ENCODE results near the gene SCRN2. TPM values are rescaled to one million over a fixed set of nuclear protein-coding genes. Genes with fewer than 3 reads are reported as not detected.
A peak's percentile ranks its signal among the peaks of the same experiment; 100 is the strongest.

SCRN2 gene
- total and polyA plus RNA-seq, 7 donors: 22.5 to 44.6 (median 28.8) TPM

DNA sequence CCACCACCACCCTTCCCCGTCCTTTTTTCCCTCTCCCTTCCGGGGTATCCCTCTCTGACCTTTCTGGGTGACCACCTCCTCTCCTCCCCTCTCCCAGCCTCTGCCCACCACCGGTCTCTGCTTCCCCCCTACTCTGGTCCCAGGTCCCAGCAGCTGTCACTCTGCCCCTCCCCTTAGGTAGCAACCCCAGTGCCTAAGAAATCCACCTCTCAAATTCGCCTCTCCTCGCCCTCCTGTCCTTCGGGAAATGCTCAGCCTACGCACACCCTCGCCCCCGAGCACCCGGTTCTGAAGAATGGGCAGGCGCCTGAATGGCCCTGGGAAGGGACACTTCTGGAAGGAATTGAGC, 10.7 kb upstream of the SCRN2 start:
- no peak for TF ChIP-seq EP300 (IDR thresholded peaks at IDR 0.05)
- TF ChIP-seq, protein P1, sequence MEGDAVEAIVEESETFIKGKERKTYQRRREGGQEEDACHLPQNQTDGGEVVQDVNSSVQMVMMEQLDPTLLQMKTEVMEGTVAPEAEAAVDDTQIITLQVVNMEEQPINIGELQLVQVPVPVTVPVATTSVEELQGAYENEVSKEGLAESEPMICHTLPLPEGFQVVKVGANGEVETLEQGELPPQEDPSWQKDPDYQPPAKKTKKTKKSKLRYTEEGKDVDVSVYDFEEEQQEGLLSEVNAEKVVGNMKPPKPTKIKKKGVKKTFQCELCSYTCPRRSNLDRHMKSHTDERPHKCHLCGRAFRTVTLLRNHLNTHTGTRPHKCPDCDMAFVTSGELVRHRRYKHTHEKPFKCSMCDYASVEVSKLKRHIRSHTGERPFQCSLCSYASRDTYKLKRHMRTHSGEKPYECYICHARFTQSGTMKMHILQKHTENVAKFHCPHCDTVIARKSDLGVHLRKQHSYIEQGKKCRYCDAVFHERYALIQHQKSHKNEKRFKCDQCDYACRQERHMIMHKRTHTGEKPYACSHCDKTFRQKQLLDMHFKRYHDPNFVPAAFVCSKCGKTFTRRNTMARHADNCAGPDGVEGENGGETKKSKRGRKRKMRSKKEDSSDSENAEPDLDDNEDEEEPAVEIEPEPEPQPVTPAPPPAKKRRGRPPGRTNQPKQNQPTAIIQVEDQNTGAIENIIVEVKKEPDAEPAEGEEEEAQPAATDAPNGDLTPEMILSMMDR (IDR thresholded peaks at IDR 0.05): no peak
- no peak for TF ChIP-seq POLR2AphosphoS5 (IDR thresholded peaks at IDR 0.05)
- WGBS, 2 donors: 36 to 47% methylated on average over 11 of the region's 11 CpGs
- Histone ChIP-seq H3K36me3 (no peaks in the 10 kb centered on the region), H3K4me3 (no peak overlapping the region), H3K9me3 (no peaks in the 10 kb centered on the region), H3K27me3 (peaks cover 61 to 100% (median 96%) of the 10 kb centered on the region in 3 donors), H3K4me1 (peaks cover 0 to 28% (median 21%) of the 10 kb centered on the region in 4 donors), H3K27ac (no peak overlapping the region)
- intact Hi-C loops (cut with DNase I): no loop called here
- no peak for DNase-seq

DNA sequence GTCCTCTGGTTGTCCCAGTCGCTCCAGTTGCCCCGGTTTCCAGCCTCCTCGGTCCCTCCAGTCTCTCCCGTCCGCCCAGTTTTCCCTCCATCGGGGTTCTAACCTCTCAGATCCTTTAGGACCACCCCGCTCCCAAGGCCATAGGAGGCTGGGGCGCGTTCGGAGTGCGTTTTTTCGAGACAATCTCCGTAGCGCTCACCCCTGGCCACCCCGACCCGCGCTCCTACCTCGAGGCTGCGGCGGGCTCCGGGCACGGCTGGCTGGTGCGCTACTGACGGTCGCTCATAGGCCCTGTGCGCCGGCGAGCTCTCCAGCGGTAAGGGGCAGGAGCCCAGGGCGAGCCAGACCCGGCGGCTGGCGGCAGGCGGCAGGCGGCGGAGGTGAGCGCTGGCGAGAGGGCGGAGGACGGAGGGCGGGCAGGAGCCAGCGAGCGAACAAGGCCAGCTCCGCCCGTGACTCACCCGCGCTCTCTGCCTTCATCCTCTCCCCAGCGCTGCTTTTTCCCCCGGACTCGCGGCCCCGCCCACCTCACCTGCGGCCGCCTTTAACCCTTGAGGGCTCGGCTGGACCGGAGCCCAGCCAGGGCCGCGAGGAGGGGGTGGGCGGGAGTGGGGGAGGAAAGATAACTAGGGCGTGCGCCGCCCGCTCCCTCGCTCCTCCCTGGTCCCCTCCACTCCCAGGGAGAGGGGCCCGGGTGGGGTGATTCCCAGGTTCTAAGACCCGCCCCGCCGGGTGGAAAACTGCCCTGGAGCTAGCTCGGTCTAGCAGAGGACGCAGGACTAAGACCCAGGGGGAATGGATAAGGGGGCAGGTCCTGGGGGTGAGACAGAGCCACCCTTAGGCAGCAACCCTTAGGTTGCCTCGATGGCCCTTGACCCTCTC, 9.9 kb upstream of the SCRN2 start, which contains the start of gene SP6:
SP6 (minus strand) TSS at position 472 of the 882 bp plus-strand sequence. CDS start 2,734 bp downstream, outside the sequence.
- Histone ChIP-seq H3K36me3 (no peaks in the 10 kb centered on the region), H3K9me3 (no peaks in the 10 kb centered on the region), H3K4me3 (peak within 1 kb of the TSS in 3 of 4 donors; percentile 19 to 33 (median 33)), H3K4me1 (peaks cover 0 to 28% (median 21%) of the 10 kb centered on the region in 4 donors), H3K27ac (no peak within 1 kb of the TSS), H3K27me3 (peaks cover 68 to 100% (median 98%) of the 10 kb centered on the region in 3 donors)
- TF ChIP-seq POLR2AphosphoS5 (IDR thresholded peaks at IDR 0.05) (no peak), POLR2A (IDR thresholded peaks at IDR 0.05) (no peak), EP300 (IDR thresholded peaks at IDR 0.05) (no peak)
- TF ChIP-seq, protein P1 (IDR thresholded peaks at IDR 0.05): no peak
- intact Hi-C loops (cut with DNase I): no loop called here
- 1 to 5% methylated on average over 71 of the region's 71 CpGs for WGBS, 2 donors
- no peak for DNase-seq

DNA sequence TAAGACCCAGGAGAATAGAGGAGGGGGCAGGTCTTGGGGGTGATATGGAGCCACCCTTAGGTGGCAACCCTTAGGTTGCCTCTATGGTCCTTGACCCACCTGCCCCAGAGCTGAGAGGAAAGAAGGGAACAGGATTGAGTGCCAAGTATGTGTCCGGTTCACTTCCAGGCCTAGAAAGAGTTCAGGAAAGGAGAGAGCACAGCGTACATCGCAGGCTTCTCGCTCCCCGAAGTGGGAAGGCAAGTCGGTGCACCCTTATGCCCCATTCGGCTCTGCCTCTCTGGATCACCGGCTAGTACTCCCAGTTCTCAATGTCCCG, 9.3 kb upstream of the SCRN2 start:
- Histone ChIP-seq H3K4me1 (peaks cover 0 to 28% (median 21%) of the 10 kb centered on the region in 4 donors), H3K4me3 (peak overlapping the region in 2 of 4 donors; percentile 19 to 33), H3K9me3 (no peaks in the 10 kb centered on the region), H3K27ac (no peak overlapping the region), H3K27me3 (peaks cover 68 to 100% (median 98%) of the 10 kb centered on the region in 3 donors), H3K36me3 (no peaks in the 10 kb centered on the region)
- TF ChIP-seq, protein P1 (IDR thresholded peaks at IDR 0.05): no peak
- TF ChIP-seq EP300 (IDR thresholded peaks at IDR 0.05) (no peak), POLR2A (IDR thresholded peaks at IDR 0.05) (no peak)
- DNase-seq: no peak
- intact Hi-C loops (cut with DNase I): no loop called here
- WGBS, 2 donors: 14 to 47% methylated on average over 9 of the region's 9 CpGs

DNA sequence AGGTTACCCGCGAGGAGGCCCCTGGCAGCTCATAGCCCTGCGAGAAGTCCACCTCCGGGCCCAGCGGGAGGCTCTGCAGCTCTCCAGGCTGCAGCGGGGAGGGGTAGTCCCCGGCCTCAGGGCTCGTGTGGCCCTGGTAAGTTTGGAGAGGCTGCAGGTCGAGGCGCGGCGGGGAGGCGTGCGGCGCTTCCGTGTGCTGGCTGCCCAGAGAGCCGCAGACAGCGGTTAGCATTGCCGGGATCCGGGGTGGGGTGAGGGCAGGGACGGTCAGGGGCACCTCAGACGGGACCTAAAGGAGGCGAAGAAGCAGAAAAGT, 7.1 kb upstream of the SCRN2 start:
- DNase-seq: no peak
- H3K4me1 ChIP-seq: peaks cover 0 to 28% (median 21%) of the 10 kb centered on the region in 4 donors
- intact Hi-C loops (cut with DNase I): loop anchor here (10.0 kb wide), 1 partner anchor 287 kb away; no protein-coding TSS in a partner anchor
- H3K36me3 ChIP-seq: no peaks in the 10 kb centered on the region
- H3K4me3 ChIP-seq: no peak overlapping the region
- peaks cover 51 to 83% (median 80%) of the 10 kb centered on the region in 3 donors for H3K27me3 ChIP-seq
- no peaks in the 10 kb centered on the region for H3K9me3 ChIP-seq
- H3K27ac ChIP-seq: no peak overlapping the region
- WGBS, 2 donors: 66 to 86% methylated on average over 23 of the region's 23 CpGs
- no peak for TF ChIP-seq EP300 (IDR thresholded peaks at IDR 0.05)
- TF ChIP-seq POLR2A (IDR thresholded peaks at IDR 0.05): no peak
- TF ChIP-seq, protein P1 (IDR thresholded peaks at IDR 0.05): no peak
- TF ChIP-seq POLR2AphosphoS5 (IDR thresholded peaks at IDR 0.05): no peak

Measured in sigmoid colon (tissue), 7 donors.